Body of pancreas (tissue), 4 donors: ENCODE results near the gene GSK3B.

Source experiments
- CTCF ChIP-seq, 7 experiments: fragments of 450-650 bp in 4 of 7; fragments of 200-600 bp in 3 of 7; sonication (generic) in 3 of 7; IDR thresholded peaks; one replicate each; pipeline ENCODE4 v1.5.1; 2016 to 2019; ENCODE audit warnings: antibody characterized with exemption in 7 of 7
- POLR2A ChIP-seq, 3 donors: fragments of 450-650 bp; IDR thresholded peaks; one replicate each; pipeline ENCODE4 v1.6.1; 2016; ENCODE audit warnings: antibody characterized with exemption in 3 of 3, mild to moderate bottlenecking in 2 of 3

- no peak for TF ChIP-seq CTCF (IDR thresholded peaks at IDR 0.05)
- no peak for TF ChIP-seq POLR2A (IDR thresholded peaks at IDR 0.05)
Measured at GRCh38 chr3:119831941-119832371, 262.3 kb downstream of the GSK3B start.
